ENCODE data around the gene CATSPERD. TPM values are rescaled to one million over a fixed set of nuclear protein-coding genes. Genes with fewer than 3 reads are reported as not detected.
A peak's percentile ranks its signal among the peaks of the same experiment; 100 is the strongest.

The CATSPERD gene
- total RNA-seq, 2 donors from 2014 or later = not detected

- H3K27ac Mint-ChIP-seq = no peak overlapping the region
- H3K4me1 Mint-ChIP-seq (ENCODE audit: low read depth) = peaks cover 8% of the 10 kb centered on the region
Measured at GRCh38 chr19:5824751-5825150, 104.3 kb downstream of the CATSPERD start.

DNA sequence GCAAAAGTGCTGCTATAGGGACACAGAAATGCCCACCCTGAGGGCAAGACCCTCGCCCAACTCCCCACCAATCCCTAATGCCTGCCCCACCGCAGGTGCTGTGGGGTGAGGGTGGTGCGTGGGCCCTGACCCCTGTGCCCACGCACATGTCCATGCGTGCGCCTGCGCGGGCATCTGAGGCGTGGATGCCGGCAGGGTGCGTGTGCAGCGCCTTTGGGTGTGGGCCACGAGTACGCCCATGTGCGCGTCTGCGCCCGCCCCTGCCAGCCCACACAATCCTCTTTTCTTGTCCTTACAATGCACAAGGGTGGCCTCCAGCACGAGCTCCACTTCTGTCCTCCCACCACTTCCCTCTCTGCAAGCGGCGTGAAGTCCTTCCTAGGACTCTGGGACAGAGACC lies 104.7 kb downstream of the CATSPERD start:
- ATAC-seq (replicated peaks in 1 of 2) (no peak), DNase-seq (no peak)
- Mint-ChIP-seq H3K9me3 (no peaks in the 10 kb centered on the region), H3K27ac (no peak overlapping the region), H3K4me1 (ENCODE audit: low read depth) (peaks cover 8% of the 10 kb centered on the region), H3K27me3 (ENCODE audit: low read depth) (no peaks in the 10 kb centered on the region), H3K36me3 (ENCODE audit: insufficient read depth in 2 of 2) (peaks cover 1 to 2% of the 10 kb centered on the region in 2 donors), H3K4me3 (no peak overlapping the region)

More at GRCh38 chr19:5824751-5825150, 104.3 kb downstream of the CATSPERD start:
- Mint-ChIP-seq H3K36me3 (ENCODE audit: insufficient read depth in 2 of 2) (peaks cover 0 to 2% of the 10 kb centered on the region in 2 donors), H3K9me3 (no peaks in the 10 kb centered on the region), H3K4me3 (no peak overlapping the region), H3K27me3 (ENCODE audit: low read depth) (no peaks in the 10 kb centered on the region)
- no peak for ATAC-seq (replicated peaks in 1 of 2)
- DNase-seq = no peak

DNA sequence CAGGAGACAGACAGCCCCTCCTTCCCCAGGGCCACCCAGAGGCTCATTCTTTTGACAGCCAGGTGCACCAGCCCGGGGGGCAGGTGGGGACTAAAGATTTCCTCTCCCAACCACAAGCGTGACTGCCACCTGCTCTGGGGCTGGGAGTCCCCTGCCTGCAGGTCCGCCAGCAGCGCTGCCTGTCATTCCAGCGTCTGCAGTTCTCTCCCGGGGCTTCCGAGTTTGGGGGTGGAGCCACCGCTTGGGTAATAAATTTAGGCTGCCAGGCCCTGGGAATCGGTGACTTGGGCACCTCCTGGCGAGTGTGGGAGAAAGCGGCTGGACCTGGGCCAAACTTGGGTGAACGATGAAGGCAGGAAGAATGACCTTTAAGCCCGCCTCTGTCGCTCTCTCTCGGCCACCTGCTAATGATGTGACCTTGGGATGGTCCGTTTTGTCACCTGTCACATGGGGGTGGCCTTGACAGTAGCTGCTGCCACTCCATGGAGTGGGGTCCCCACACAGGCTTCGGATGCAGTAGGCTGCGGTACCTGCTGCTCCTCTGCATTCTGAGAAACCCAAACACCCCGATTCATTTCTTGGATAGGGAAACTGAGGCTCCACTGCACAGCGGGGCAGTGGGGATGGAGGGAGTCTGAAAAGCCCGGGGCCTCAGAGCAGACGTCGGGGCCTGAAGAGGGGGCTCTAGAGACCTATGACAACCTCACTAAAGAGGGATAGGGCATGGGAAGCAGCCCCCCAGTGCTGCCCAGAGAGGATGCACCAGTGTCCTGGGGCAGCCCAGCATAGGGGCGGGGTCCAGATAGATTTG lies 106.3 kb downstream of the CATSPERD start:
- peak overlapping the region; percentile 99 for H3K27ac Mint-ChIP-seq
- no peaks in the 10 kb centered on the region for H3K27me3 Mint-ChIP-seq (ENCODE audit: low read depth)
- peak overlapping the region; percentile 98 to 100 for H3K4me3 Mint-ChIP-seq
- no peaks in the 10 kb centered on the region for H3K9me3 Mint-ChIP-seq
- H3K4me1 Mint-ChIP-seq (ENCODE audit: low read depth) = peaks cover 8% of the 10 kb centered on the region
- DNase-seq (peak; percentile 13 to 22), ATAC-seq (replicated peaks in 1 of 2) (no peak)
- peaks cover 2% of the 10 kb centered on the region in 2 donors for H3K36me3 Mint-ChIP-seq (ENCODE audit: insufficient read depth in 2 of 2)

GRCh38 chr19:5827342-5827890 lies 107.0 kb downstream of the CATSPERD start:
- H3K27ac Mint-ChIP-seq = peak overlapping the region; percentile 99
- H3K9me3 Mint-ChIP-seq = no peaks in the 10 kb centered on the region
- H3K4me1 Mint-ChIP-seq (ENCODE audit: low read depth) = peaks cover 8% of the 10 kb centered on the region
- H3K36me3 Mint-ChIP-seq (ENCODE audit: insufficient read depth in 2 of 2) = peaks cover 2% of the 10 kb centered on the region in 2 donors
- no peak for ATAC-seq (replicated peaks in 1 of 2)
- H3K27me3 Mint-ChIP-seq (ENCODE audit: low read depth) = no peaks in the 10 kb centered on the region
- DNase-seq = peak in 1 of 2 donors; percentile 7
- peak overlapping the region; percentile 98 to 100 for H3K4me3 Mint-ChIP-seq

GRCh38 chr19:5827891-5828660 lies 107.6 kb downstream of the CATSPERD start:
- Mint-ChIP-seq H3K36me3 (ENCODE audit: insufficient read depth in 2 of 2) (peaks cover 2% of the 10 kb centered on the region in 2 donors), H3K4me1 (ENCODE audit: low read depth) (peaks cover 8% of the 10 kb centered on the region), H3K27ac (peak overlapping the region; percentile 98), H3K27me3 (ENCODE audit: low read depth) (no peaks in the 10 kb centered on the region), H3K4me3 (peak overlapping the region; percentile 97 to 100), H3K9me3 (no peaks in the 10 kb centered on the region)
- DNase-seq (peak; percentile 96 to 99), ATAC-seq (replicated peaks in 1 of 2) (peak; percentile 84 to 86)

Other genes with a start within 250 kb of the CATSPERD start
- gene TINCR, start 152.7 kb upstream of the CATSPERD start, total RNA-seq = under 1 TPM; 0.91 to 0.93 TPM
- gene SAFB2, start 97.9 kb upstream of the CATSPERD start, total RNA-seq = 100 to 1,000 TPM in 1 of 2 donors, 10 to 100 TPM in 1; 83.2 to 106 TPM
- gene SAFB, start 97.6 kb upstream of the CATSPERD start, total RNA-seq = 100 to 1,000 TPM; 108 to 112 TPM
- 10 to 100 TPM; 33.8 to 34.1 TPM for gene MICOS13, start 40.1 kb upstream of the CATSPERD start, total RNA-seq
- 1 to 10 TPM; 3.0 to 5.1 TPM for gene HSD11B1L, start 39.6 kb upstream of the CATSPERD start, total RNA-seq
- gene RPL36, start 30.3 kb upstream of the CATSPERD start, total RNA-seq = 1,000 to 10,000 TPM; 1,272 to 1,302 TPM
- gene LONP1, start 491 bp upstream of the CATSPERD start, total RNA-seq = 100 to 1,000 TPM; 262 to 266 TPM
- 1 to 10 TPM; 4.6 to 4.7 TPM for gene PRR22, start 64.1 kb downstream of the CATSPERD start, total RNA-seq
- gene DUS3L, start 70.5 kb downstream of the CATSPERD start, total RNA-seq = 10 to 100 TPM; 40.7 to 55.8 TPM
- gene NRTN, start 84.4 kb downstream of the CATSPERD start, total RNA-seq = 1 to 10 TPM; 2.7 to 3.7 TPM
- under 1 TPM in 1 of 2 donors, not detected in 1; 0.21 TPM for gene FUT6, start 119.1 kb downstream of the CATSPERD start, total RNA-seq
- gene FUT3, start 130.8 kb downstream of the CATSPERD start, total RNA-seq = 1 to 10 TPM; 1.7 to 3.6 TPM
- gene FUT5, start 149.9 kb downstream of the CATSPERD start, total RNA-seq = 1 to 10 TPM in 1 of 2 donors, under 1 TPM in 1; 0.44 to 1.7 TPM
- 100 to 1,000 TPM; 158 to 174 TPM for gene NDUFA11, start 183.2 kb downstream of the CATSPERD start, total RNA-seq
- gene VMAC, start 184.2 kb downstream of the CATSPERD start, total RNA-seq = 10 to 100 TPM in 1 of 2 donors, 1 to 10 TPM in 1; 8.7 to 10.5 TPM
- 10 to 100 TPM; 12.9 to 20.9 TPM for gene CAPS, start 193.6 kb downstream of the CATSPERD start, total RNA-seq

Data from activated T-cell treated with anti-CD3 and anti-CD28 coated beads, Interleukin-2, amount 50 U/mL, for 72 hours (primary cell).